ENCODE results near the gene TMEM175. TPM values are rescaled to one million over a fixed set of nuclear protein-coding genes. Genes with fewer than 3 reads are reported as not detected.

TMEM175 gene
- total and polyA plus RNA-seq, 2 of the 13 experiments (the other 11 are each of a cell fraction or from before 2014, with no cell fraction given), result 5.1 to 9.9 TPM

DNA sequence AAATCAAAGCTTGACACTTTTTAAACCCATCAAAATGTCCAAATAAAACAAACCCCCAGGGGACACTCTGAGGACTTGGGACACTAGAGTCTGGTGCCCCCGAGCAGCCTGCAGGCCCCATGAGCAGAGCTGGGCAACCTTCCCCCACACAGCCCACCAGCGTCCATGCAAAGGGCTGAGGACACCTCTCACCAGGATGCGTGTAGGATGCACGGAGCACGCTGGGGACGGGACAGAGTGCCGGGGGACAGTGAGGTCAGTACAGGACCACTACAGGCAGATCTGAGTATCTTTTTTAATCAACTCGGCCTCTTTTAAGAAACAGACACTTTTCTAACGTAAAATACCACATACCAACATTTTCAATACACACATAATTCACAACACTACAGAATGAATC lies 7.1 kb upstream of the TMEM175 start:
- H3K4me2 ChIP-seq (ENCODE audit: low read depth, low read length), result no peak overlapping the region
- BruUV-seq (replicated peaks), result no TSS peak
- H4K20me1 ChIP-seq (ENCODE audit: insufficient read depth, low read length), result peaks cover 21% of the 10 kb centered on the region
- H3K4me1 ChIP-seq (ENCODE audit: insufficient read depth, low read length), result peaks cover 21% of the 10 kb centered on the region
- H2AFZ ChIP-seq (ENCODE audit: low read length), result no peak overlapping the region
- POLR2A ChIA-PET, result no interaction called here
- peaks cover 71% of the 10 kb centered on the region for H3K79me2 ChIP-seq (ENCODE audit: insufficient read depth, low read length)
- no peak for ATAC-seq
- H3K4me3 ChIP-seq (replicated peaks in 1 of 3; ENCODE audit: insufficient read depth in 1 of 3, low read depth in 2 of 3, low read length in 3 of 3), result no peak overlapping the region
- in situ Hi-C loops (cut with HindIII; ENCODE audit: extremely low pct_ligation_motif_present, low pct_unique_long_range_greater_than_20kb) (no loop called here), intact Hi-C loops (cut with micrococcal nuclease; ENCODE audit: unreplicated experiment) (no loop called here)
- H3K27me3 ChIP-seq (ENCODE audit: control insufficient read depth in 1 of 2, insufficient read depth in 2 of 2, low read length in 2 of 2), result no peaks in the 10 kb centered on the region
- DNase-seq (ENCODE audit: low spot score), result no peak
- FAIRE-seq, result no peak
- no peak overlapping the region for H3K9ac ChIP-seq (ENCODE audit: insufficient read depth, low read depth, low read length)
- 100% methylated on average over 6 of the region's 9 CpGs for WGBS (ENCODE audit: low lambda C conversion rate)
- TF ChIP-seq, protein P1, sequence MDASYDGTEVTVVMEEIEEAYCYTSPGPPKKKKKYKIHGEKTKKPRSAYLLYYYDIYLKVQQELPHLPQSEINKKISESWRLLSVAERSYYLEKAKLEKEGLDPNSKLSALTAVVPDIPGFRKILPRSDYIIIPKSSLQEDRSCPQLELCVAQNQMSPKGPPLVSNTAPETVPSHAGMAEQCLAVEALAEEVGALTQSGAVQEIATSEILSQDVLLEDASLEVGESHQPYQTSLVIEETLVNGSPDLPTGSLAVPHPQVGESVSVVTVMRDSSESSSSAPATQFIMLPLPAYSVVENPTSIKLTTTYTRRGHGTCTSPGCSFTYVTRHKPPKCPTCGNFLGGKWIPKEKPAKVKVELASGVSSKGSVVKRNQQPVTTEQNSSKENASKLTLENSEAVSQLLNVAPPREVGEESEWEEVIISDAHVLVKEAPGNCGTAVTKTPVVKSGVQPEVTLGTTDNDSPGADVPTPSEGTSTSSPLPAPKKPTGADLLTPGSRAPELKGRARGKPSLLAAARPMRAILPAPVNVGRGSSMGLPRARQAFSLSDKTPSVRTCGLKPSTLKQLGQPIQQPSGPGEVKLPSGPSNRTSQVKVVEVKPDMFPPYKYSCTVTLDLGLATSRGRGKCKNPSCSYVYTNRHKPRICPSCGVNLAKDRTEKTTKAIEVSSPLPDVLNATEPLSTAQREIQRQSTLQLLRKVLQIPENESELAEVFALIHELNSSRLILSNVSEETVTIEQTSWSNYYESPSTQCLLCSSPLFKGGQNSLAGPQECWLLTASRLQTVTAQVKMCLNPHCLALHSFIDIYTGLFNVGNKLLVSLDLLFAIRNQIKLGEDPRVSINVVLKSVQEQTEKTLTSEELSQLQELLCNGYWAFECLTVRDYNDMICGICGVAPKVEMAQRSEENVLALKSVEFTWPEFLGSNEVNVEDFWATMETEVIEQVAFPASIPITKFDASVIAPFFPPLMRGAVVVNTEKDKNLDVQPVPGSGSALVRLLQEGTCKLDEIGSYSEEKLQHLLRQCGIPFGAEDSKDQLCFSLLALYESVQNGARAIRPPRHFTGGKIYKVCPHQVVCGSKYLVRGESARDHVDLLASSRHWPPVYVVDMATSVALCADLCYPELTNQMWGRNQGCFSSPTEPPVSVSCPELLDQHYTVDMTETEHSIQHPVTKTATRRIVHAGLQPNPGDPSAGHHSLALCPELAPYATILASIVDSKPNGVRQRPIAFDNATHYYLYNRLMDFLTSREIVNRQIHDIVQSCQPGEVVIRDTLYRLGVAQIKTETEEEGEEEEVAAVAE (CRISPR knock-in tag; IDR thresholded peaks at IDR 0.05; ENCODE audit: borderline replicate concordance), result no peak
- TF ChIP-seq ZNF383 (CRISPR knock-in tag; IDR thresholded peaks at IDR 0.05; ENCODE audit: borderline replicate concordance) (no peak), ZNF768 (CRISPR knock-in tag; IDR thresholded peaks at IDR 0.05) (no peak), SOX5 (CRISPR knock-in tag; IDR thresholded peaks at IDR 0.05; ENCODE audit: borderline replicate concordance) (no peak), ZNF614 (CRISPR knock-in tag; IDR thresholded peaks at IDR 0.05; ENCODE audit: borderline replicate concordance) (no peak), ZNF557 (CRISPR knock-in tag; IDR thresholded peaks at IDR 0.05) (no peak), HMGA1 (CRISPR knock-in tag; conservative IDR thresholded peaks at IDR 0.05) (no peak)
- TF ChIP-seq, protein P2, sequence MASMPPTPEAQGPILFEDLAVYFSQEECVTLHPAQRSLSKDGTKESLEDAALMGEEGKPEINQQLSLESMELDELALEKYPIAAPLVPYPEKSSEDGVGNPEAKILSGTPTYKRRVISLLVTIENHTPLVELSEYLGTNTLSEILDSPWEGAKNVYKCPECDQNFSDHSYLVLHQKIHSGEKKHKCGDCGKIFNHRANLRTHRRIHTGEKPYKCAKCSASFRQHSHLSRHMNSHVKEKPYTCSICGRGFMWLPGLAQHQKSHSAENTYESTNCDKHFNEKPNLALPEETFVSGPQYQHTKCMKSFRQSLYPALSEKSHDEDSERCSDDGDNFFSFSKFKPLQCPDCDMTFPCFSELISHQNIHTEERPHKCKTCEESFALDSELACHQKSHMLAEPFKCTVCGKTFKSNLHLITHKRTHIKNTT (CRISPR knock-in tag; IDR thresholded peaks at IDR 0.05), result no peak
- TF ChIP-seq, protein P3, sequence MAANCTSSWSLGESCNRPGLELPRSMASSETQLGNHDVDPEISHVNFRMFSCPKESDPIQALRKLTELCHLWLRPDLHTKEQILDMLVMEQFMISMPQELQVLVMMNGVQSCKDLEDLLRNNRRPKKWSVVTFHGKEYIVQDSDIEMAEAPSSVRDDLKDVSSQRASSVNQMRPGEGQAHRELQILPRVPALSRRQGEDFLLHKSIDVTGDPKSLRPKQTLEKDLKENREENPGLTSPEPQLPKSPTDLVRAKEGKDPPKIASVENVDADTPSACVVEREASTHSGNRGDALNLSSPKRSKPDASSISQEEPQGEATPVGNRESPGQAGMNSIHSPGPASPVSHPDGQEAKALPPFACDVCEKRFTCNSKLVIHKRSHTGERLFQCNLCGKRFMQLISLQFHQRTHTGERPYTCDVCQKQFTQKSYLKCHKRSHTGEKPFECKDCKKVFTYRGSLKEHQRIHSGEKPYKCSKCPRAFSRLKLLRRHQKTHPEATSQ (CRISPR knock-in tag; IDR thresholded peaks at IDR 0.05; ENCODE audit: borderline replicate concordance), result no peak
- TF ChIP-seq, protein P4, sequence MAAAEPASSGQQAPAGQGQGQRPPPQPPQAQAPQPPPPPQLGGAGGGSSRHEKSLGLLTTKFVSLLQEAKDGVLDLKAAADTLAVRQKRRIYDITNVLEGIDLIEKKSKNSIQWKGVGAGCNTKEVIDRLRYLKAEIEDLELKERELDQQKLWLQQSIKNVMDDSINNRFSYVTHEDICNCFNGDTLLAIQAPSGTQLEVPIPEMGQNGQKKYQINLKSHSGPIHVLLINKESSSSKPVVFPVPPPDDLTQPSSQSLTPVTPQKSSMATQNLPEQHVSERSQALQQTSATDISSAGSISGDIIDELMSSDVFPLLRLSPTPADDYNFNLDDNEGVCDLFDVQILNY (CRISPR knock-in tag; conservative IDR thresholded peaks at IDR 0.05), result no peak
- TF ChIP-seq, protein P5, sequence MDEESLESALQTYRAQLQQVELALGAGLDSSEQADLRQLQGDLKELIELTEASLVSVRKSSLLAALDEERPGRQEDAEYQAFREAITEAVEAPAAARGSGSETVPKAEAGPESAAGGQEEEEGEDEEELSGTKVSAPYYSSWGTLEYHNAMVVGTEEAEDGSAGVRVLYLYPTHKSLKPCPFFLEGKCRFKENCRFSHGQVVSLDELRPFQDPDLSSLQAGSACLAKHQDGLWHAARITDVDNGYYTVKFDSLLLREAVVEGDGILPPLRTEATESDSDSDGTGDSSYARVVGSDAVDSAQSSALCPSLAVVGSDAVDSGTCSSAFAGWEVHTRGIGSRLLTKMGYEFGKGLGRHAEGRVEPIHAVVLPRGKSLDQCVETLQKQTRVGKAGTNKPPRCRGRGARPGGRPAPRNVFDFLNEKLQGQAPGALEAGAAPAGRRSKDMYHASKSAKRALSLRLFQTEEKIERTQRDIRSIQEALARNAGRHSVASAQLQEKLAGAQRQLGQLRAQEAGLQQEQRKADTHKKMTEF (CRISPR knock-in tag; IDR thresholded peaks at IDR 0.05), result no peak
- H3K27ac ChIP-seq (ENCODE audit: extremely low read length, insufficient read depth, low read length), result no peak overlapping the region
- peaks cover 0 to 13% of the 10 kb centered on the region in 2 experiments; a peak in 2 of 5 replicates for H3K36me3 ChIP-seq (replicated peaks in 1 of 2; ENCODE audit: control insufficient read depth in 1 of 2, insufficient read depth in 2 of 2, low read length in 2 of 2)
- H3K9me3 ChIP-seq (ENCODE audit: low read length), result no peaks in the 10 kb centered on the region
- CTCF ChIA-PET (ENCODE audit: low intra/inter-chr PET ratio, low total read pairs), result no interaction called here

Measured in HepG2 (cell line).